Measurements from ENCODE around the gene ACO1. TPM values are rescaled to one million over a fixed set of nuclear protein-coding genes. Genes with fewer than 3 reads are reported as not detected.

Gene ACO1
- total and polyA plus RNA-seq, 12 donors = 7.1 to 77.6 (median 65.1) TPM

DNA sequence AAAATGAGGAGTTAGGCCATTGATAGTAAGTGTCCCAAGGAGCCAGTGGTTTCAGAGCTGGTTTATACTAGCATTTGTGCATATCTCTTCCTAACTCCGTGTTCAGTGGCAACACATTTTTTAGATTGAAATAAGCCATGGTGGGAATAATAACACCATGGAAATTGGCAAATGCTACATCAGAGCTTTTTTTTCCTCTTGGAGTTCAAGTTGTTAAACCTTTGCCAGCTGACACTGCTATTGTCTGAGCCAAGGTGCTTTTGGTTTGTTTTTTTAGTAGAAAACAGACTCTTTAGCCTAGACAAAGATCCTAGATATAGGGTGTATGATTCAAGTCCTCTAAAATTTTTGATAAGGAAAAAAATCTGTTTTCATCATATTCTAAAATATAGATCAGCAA is 2.8 kb downstream of the ACO1 start:
- 47 to 75% methylated on average over 1 of the region's 1 CpG for WGBS, 2 donors
- DNase-seq (no peak), ATAC-seq (no peak)
- intact Hi-C loops (cut with DNase I) = loop anchor here in 1 of 10 donors (10.0 kb wide), 1 partner anchor 138 kb away; the partner anchor contains the start of gene RIGI
- TF ChIP-seq, protein P1, sequence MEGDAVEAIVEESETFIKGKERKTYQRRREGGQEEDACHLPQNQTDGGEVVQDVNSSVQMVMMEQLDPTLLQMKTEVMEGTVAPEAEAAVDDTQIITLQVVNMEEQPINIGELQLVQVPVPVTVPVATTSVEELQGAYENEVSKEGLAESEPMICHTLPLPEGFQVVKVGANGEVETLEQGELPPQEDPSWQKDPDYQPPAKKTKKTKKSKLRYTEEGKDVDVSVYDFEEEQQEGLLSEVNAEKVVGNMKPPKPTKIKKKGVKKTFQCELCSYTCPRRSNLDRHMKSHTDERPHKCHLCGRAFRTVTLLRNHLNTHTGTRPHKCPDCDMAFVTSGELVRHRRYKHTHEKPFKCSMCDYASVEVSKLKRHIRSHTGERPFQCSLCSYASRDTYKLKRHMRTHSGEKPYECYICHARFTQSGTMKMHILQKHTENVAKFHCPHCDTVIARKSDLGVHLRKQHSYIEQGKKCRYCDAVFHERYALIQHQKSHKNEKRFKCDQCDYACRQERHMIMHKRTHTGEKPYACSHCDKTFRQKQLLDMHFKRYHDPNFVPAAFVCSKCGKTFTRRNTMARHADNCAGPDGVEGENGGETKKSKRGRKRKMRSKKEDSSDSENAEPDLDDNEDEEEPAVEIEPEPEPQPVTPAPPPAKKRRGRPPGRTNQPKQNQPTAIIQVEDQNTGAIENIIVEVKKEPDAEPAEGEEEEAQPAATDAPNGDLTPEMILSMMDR (IDR thresholded peaks at IDR 0.05) = no peak
- Histone ChIP-seq H3K27me3 (peaks cover 0 to 6% (median 0%) of the 10 kb centered on the region in 7 donors), H3K9me3 (no peaks in the 10 kb centered on the region), H3K4me1 (peaks cover 0 to 41% (median 26%) of the 10 kb centered on the region in 9 donors), H3K4me3 (no peak overlapping the region), H3K36me3 (peaks cover 0 to 7% (median 0%) of the 10 kb centered on the region in 9 donors), H3K27ac (no peak overlapping the region)

- Histone ChIP-seq H3K9me3 (no peaks in the 10 kb centered on the region), H3K4me1 (peaks cover 0 to 34% (median 26%) of the 10 kb centered on the region in 9 donors), H3K4me3 (no peak overlapping the region), H3K27me3 (no peaks in the 10 kb centered on the region), H3K27ac (peak overlapping the region in 6 of 10 donors; percentile 3 to 36 (median 26)), H3K36me3 (peaks cover 0 to 7% (median 0%) of the 10 kb centered on the region in 9 donors)
- intact Hi-C loops (cut with DNase I) = loop anchor here in 1 of 10 donors (10.0 kb wide), 1 partner anchor 135 kb away; the partner anchor contains the start of gene RIGI
- peak in 5 of 8 donors; percentile 26 to 65 (median 44) for ATAC-seq
- peak in 1 of 2 donors; percentile 16 for DNase-seq
- WGBS, 2 donors = 50 to 69% methylated on average over 6 of the region's 6 CpGs
- TF ChIP-seq, protein P1 (IDR thresholded peaks at IDR 0.05) = no peak
These were observed 4.9 kb downstream of the ACO1 start for GRCh38 chr9:32389365-32389764.

DNA sequence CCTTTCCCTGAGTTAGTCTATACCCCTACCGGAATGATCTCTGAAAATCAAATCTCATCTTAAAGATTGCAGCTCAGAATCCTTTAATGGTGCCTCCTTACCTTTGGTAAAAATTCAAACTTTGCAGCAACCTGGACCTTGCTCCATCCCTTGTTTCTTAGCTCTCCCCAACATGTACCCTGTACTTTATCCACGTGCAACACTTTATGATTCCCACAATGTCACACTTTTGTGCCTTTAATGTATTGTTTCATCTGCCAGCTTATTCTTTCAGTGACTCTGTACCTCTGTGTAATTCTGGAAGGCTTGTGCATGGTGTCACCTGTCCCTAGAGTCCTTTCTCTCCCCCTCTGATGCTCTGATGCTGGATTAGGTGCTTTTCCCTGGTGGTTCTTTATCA is 9.5 kb downstream of the ACO1 start:
- WGBS, 2 donors = 97% methylated on average over 2 of the region's 2 CpGs
- Histone ChIP-seq H3K27ac (no peak overlapping the region), H3K4me3 (no peak overlapping the region), H3K36me3 (peaks cover 0 to 4% (median 0%) of the 10 kb centered on the region in 9 donors), H3K4me1 (peaks cover 0 to 40% (median 13%) of the 10 kb centered on the region in 9 donors), H3K9me3 (no peaks in the 10 kb centered on the region), H3K27me3 (no peaks in the 10 kb centered on the region)
- DNase-seq (no peak), ATAC-seq (no peak)
- intact Hi-C loops (cut with DNase I) = loop anchor here in 1 of 10 donors (10.0 kb wide), 1 partner anchor 61 kb away; no protein-coding TSS in a partner anchor
- TF ChIP-seq, protein P1 (IDR thresholded peaks at IDR 0.05) = no peak

DNA sequence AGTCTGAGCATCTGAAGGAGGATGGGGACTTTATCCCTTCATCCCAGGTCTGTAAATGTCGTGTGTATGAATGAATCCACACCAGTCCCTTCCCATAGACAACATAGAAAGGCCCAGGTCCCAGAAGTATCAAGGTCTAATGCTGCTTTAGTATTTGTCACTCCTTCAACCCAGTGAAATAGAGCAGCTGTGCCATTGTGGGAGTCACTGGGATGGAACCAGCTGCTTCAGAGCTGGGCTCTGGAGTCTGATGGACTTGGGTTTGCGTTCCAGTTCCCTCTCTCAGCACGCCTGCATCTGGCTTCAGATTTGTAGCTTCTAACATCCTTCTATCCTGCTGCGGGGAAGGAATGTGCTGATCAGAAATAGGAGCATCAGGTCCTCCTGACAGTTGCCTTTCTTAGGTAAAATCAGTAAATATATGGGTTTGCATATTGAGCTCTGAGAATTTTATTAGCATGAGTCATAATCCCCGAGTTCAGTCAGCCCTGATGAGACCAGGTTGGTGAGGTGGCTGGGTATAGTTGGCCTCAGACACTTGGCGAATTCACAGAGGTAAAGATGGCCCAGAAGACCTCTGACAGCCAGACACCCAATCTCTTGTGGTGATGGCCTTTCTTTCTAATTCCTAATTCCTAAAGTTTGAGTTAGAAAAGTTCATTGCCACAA is 10.1 kb downstream of the ACO1 start:
- 87 to 91% methylated on average over 6 of the region's 6 CpGs for WGBS, 2 donors
- Histone ChIP-seq H3K27me3 (no peaks in the 10 kb centered on the region), H3K27ac (peak overlapping the region in 2 of 10 donors; percentile 51 to 81), H3K4me3 (no peak overlapping the region), H3K9me3 (no peaks in the 10 kb centered on the region), H3K36me3 (peaks cover 0 to 4% (median 0%) of the 10 kb centered on the region in 9 donors), H3K4me1 (peaks cover 0 to 45% (median 13%) of the 10 kb centered on the region in 9 donors)
- TF ChIP-seq, protein P1 (IDR thresholded peaks at IDR 0.05) = no peak
- no peak for ATAC-seq
- intact Hi-C loops (cut with DNase I) = loop anchor here in 2 of 10 donors (5.0 to 10.0 kb wide), 2 partner anchors 53 to 60 kb away; no protein-coding TSS in a partner anchor
- no peak for DNase-seq

All from heart right ventricle (tissue), 16 donors.